Liver (tissue), 9 donors: ENCODE data around the gene SH3D19. TPM values are rescaled to one million over a fixed set of nuclear protein-coding genes. Genes with fewer than 3 reads are reported as not detected.
"Not testable (repeated sequence)": the region's sequence is repeated elsewhere in the genome, so short reads cannot be mapped to it uniquely, and the experiment has no call there.

Experiments
- DNase-seq: peaks from one replicate; pipeline ENCODE4 v3.0.0-alpha.2; 2017; ENCODE audit warnings: low spot score
- H3K27ac ChIP-seq, 2 donors: one replicate each; pipeline ENCODE4 v1.7.0; 2013; ENCODE audit warnings: inconsistent platforms in 2 of 2, low read length in 2 of 2, control low read depth in 1 of 2, low read depth in 1 of 2, mild to moderate bottlenecking in 1 of 2
- H3K27me3 ChIP-seq, 4 donors: one replicate each; pipeline versions ENCODE4 v1.6.1 to v1.7.0; 2013; ENCODE audit warnings: low read length in 3 of 4, inconsistent platforms in 1 of 4, mild to moderate bottlenecking in 1 of 4, moderate library complexity in 1 of 4; ENCODE audit not compliant: control insufficient read depth in 4 of 4, insufficient read depth in 4 of 4
- H3K36me3 ChIP-seq, 4 donors: one replicate each; pipeline versions ENCODE4 v1.6.1 to v1.7.0; 2013; ENCODE audit warnings: low read length in 3 of 4, mild to moderate bottlenecking in 3 of 4, low read depth in 1 of 4, moderate library complexity in 1 of 4; ENCODE audit not compliant: control insufficient read depth in 4 of 4, insufficient read depth in 3 of 4
- H3K4me1 ChIP-seq, 4 donors: one replicate each; pipeline versions ENCODE4 v1.6.1 to v1.7.0; 2013; ENCODE audit warnings: low read length in 3 of 4, mild to moderate bottlenecking in 3 of 4, moderate library complexity in 1 of 4; ENCODE audit not compliant: control insufficient read depth in 4 of 4, insufficient read depth in 4 of 4
- H3K4me3 ChIP-seq, 3 donors: one replicate each; pipeline versions ENCODE4 v1.6.1 to v1.7.0; 2013; ENCODE audit warnings: low read length in 3 of 3, control low read depth in 1 of 3, low read depth in 1 of 3, mild to moderate bottlenecking in 1 of 3
- H3K9ac ChIP-seq, 2 donors: one replicate each; pipeline ENCODE4 v1.7.0; 2013; ENCODE audit warnings: low read length in 2 of 2, mild to moderate bottlenecking in 2 of 2, moderate library complexity in 2 of 2, control low read depth in 1 of 2, low read depth in 1 of 2
- H3K9me3 ChIP-seq, 4 donors: one replicate each; pipeline versions ENCODE4 v1.6.1 to v1.7.0; 2013; ENCODE audit warnings: low read length in 3 of 4; ENCODE audit not compliant: control insufficient read depth in 4 of 4
- EGR1 ChIP-seq, 2 donors: IDR thresholded peaks; 2 replicates each; pipeline ENCODE4 v1.6.1; 2016 to 2018; ENCODE audit warnings: antibody characterized with exemption in 2 of 2, low read depth in 2 of 2
- FOXA1 ChIP-seq: IDR thresholded peaks from 2 replicates; pipeline ENCODE4 v1.6.1; 2016; ENCODE audit warnings: antibody characterized with exemption
- FOXA2 ChIP-seq: IDR thresholded peaks from 2 replicates; pipeline ENCODE4 v1.6.1; 2016; ENCODE audit warnings: antibody characterized with exemption
- GABPA ChIP-seq, 2 donors: IDR thresholded peaks in 1 of 2; conservative IDR thresholded peaks in 1 of 2; 2 replicates each; pipeline ENCODE4 v1.6.1; 2016; ENCODE audit warnings: antibody characterized with exemption in 2 of 2, mild to moderate bottlenecking in 1 of 2, moderate library complexity in 1 of 2
- HNF4A ChIP-seq, 2 donors: conservative IDR thresholded peaks; 2 replicates each; pipeline ENCODE4 v1.6.1; 2016; ENCODE audit warnings: antibody characterized with exemption in 2 of 2, mild to moderate bottlenecking in 2 of 2
- HNF4G ChIP-seq: IDR thresholded peaks from 2 replicates; pipeline ENCODE4 v1.6.1; 2016; ENCODE audit warnings: antibody characterized with exemption
- MAX ChIP-seq: IDR thresholded peaks from 2 replicates; pipeline ENCODE4 v1.6.1; 2016; ENCODE audit warnings: antibody characterized with exemption
- RAD21 ChIP-seq, 2 donors: IDR thresholded peaks; 2 replicates each; pipeline ENCODE4 v1.6.1; 2016; ENCODE audit warnings: antibody characterized with exemption in 2 of 2, mild to moderate bottlenecking in 2 of 2
- RXRA ChIP-seq, 2 donors: IDR thresholded peaks; 2 replicates each; pipeline ENCODE4 v1.6.1; 2017 to 2018; ENCODE audit warnings: antibody characterized with exemption in 2 of 2, mild to moderate bottlenecking in 1 of 2
- SP1 ChIP-seq: IDR thresholded peaks from 2 replicates; pipeline ENCODE4 v1.6.1; 2018; ENCODE audit warnings: antibody characterized with exemption, mild to moderate bottlenecking
- TAF1 ChIP-seq: conservative IDR thresholded peaks from 2 replicates; pipeline ENCODE4 v1.6.1; 2016; ENCODE audit warnings: antibody characterized with exemption, mild to moderate bottlenecking
- YY1 ChIP-seq: IDR thresholded peaks from 2 replicates; pipeline ENCODE4 v1.6.1; 2016; ENCODE audit warnings: antibody characterized with exemption, mild to moderate bottlenecking
- ZBTB33 ChIP-seq: IDR thresholded peaks from 2 replicates; pipeline ENCODE4 v1.6.1; 2016; ENCODE audit warnings: antibody characterized with exemption
- WGBS: extraction: QIAGEN DNeasy Blood & Tissue Kit; methylation state at CpG from one replicate; pipeline ENCODE4 v1.1.7; 2013; 5-methylcytosine and 5-hydroxymethylcytosine counted together
- polyA plus RNA-seq, 2 donors: library from polyadenylated mRNA; stranded (reverse) in 1 of 2; unstranded in 1 of 2; fragments of 200-250 nt in 1 of 2; fragments of >200 nt in 1 of 2; fragmentation: Nextera tagmentation in 1 of 2; extraction: Ambion mirVana in 1 of 2; gene quantifications; one replicate each; pipeline versions ENCODE4 v1.2.1 to v1.2.3, GENCODE V29; 2013 to 2015
- total RNA-seq, 2 donors: library from RNA; depleted of rRNA; stranded (reverse); fragments of >200 nt; gene quantifications; one replicate each; pipeline ENCODE4 v1.2.3, GENCODE V29; 2014
- TF ChIP-seq, protein P1 (sequence below): fragments of 150-350 bp; IDR thresholded peaks from 2 replicates; pipeline ENCODE4 v1.5.1; 2017; ENCODE audit warnings: improper control_type of control experiment, low read depth, low read length; ENCODE audit not compliant: missing input control
- TF ChIP-seq, protein P2 (sequence below): IDR thresholded peaks from 2 replicates; pipeline ENCODE4 v1.6.1; 2016; ENCODE audit warnings: antibody characterized with exemption
- donor health status: healthy.
- donor health status: healthy.
- donor health status: healthy.
- donor health status: healthy.
- donor health status: healthy.

The SH3D19 gene
- total and polyA plus RNA-seq, 4 donors, result 11.0 to 22.2 (median 17.1) TPM

GRCh38 chr4:151236036-151236435 lies 89.4 kb downstream of the SH3D19 start:
- Histone ChIP-seq H3K4me3 (no peak overlapping the region), H3K4me1 (peaks cover 0 to 2% (median 0%) of the 10 kb centered on the region in 4 donors), H3K36me3 (peaks cover 0 to 2% (median 0%) of the 10 kb centered on the region in 4 donors), H3K27ac (no peak overlapping the region), H3K27me3 (no peaks in the 10 kb centered on the region), H3K9ac (no peak overlapping the region), H3K9me3 (no peaks in the 10 kb centered on the region)
- WGBS, result 99% methylated on average over 27 of the region's 27 CpGs
- DNase-seq, result no peak
- no peak for TF ChIP-seq RAD21 (IDR thresholded peaks at IDR 0.05)
- no peak for TF ChIP-seq FOXA1

GRCh38 chr4:151235373-151235772 lies 90.0 kb downstream of the SH3D19 start:
- H3K27ac ChIP-seq, H3K9me3 ChIP-seq, H3K4me3 ChIP-seq, DNase-seq, H3K4me1 ChIP-seq, H3K36me3 ChIP-seq, H3K27me3 ChIP-seq, H3K9ac ChIP-seq: not testable (repeated sequence)
- 96% methylated on average over 1 of the region's 1 CpG for WGBS

- H3K36me3 ChIP-seq, result peaks cover 0 to 2% (median 0%) of the 10 kb centered on the region in 4 donors
- H3K9me3 ChIP-seq, result no peaks in the 10 kb centered on the region
- H3K27ac ChIP-seq, result no peak overlapping the region
- TF ChIP-seq FOXA2 (no peak), MAX (no peak), ZBTB33 (no peak), TAF1 (no peak), YY1 (no peak), HNF4A (conservative IDR thresholded peaks at IDR 0.05) (no peak), GABPA (IDR thresholded peaks at IDR 0.05 in 1 of 2, conservative IDR thresholded peaks at IDR 0.05 in 1 of 2) (no peak), SP1 (no peak), RAD21 (IDR thresholded peaks at IDR 0.05) (no peak), FOXA1 (no peak), RXRA (IDR thresholded peaks at IDR 0.05) (no peak), HNF4G (no peak), EGR1 (IDR thresholded peaks at IDR 0.05; ENCODE audit: low read depth in 2 of 2) (no peak)
- TF ChIP-seq, protein P1, sequence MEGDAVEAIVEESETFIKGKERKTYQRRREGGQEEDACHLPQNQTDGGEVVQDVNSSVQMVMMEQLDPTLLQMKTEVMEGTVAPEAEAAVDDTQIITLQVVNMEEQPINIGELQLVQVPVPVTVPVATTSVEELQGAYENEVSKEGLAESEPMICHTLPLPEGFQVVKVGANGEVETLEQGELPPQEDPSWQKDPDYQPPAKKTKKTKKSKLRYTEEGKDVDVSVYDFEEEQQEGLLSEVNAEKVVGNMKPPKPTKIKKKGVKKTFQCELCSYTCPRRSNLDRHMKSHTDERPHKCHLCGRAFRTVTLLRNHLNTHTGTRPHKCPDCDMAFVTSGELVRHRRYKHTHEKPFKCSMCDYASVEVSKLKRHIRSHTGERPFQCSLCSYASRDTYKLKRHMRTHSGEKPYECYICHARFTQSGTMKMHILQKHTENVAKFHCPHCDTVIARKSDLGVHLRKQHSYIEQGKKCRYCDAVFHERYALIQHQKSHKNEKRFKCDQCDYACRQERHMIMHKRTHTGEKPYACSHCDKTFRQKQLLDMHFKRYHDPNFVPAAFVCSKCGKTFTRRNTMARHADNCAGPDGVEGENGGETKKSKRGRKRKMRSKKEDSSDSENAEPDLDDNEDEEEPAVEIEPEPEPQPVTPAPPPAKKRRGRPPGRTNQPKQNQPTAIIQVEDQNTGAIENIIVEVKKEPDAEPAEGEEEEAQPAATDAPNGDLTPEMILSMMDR, result no peak
- TF ChIP-seq, protein P2, sequence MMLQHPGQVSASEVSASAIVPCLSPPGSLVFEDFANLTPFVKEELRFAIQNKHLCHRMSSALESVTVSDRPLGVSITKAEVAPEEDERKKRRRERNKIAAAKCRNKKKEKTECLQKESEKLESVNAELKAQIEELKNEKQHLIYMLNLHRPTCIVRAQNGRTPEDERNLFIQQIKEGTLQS, result no peak
- H3K4me3 ChIP-seq, result no peak overlapping the region
- no peak for DNase-seq
- 94% methylated on average over 5 of the region's 5 CpGs for WGBS
- H3K4me1 ChIP-seq, result no peaks in the 10 kb centered on the region
- H3K9ac ChIP-seq, result no peak overlapping the region
- no peaks in the 10 kb centered on the region for H3K27me3 ChIP-seq
Measured at GRCh38 chr4:151233600-151233999, 91.8 kb downstream of the SH3D19 start.
